ENCODE data around the gene GNB3.

GNB3 gene

GRCh38 chr12:6894321-6894720 is 53.6 kb downstream of the GNB3 start:
- no peak overlapping the region for H3K4me3 ChIP-seq (ENCODE audit: low read depth, low read length)
- DNase-seq (ENCODE audit: low read depth): no peak
- no peak for TF ChIP-seq CTCF (conservative IDR thresholded peaks at IDR 0.05; ENCODE audit: low read depth, low read length)
